IMR-90 (cell line): ENCODE data around the gene ARHGEF4. TPM values are rescaled to one million over a fixed set of nuclear protein-coding genes. Genes with fewer than 3 reads are reported as not detected.
A peak's percentile ranks its signal among the peaks of the same experiment; 100 is the strongest.

Experiments
- ATAC-seq: fragments of 200-7000 bp; cut with Tn5 transposase; 2 replicates; pipeline ENCODE4 v1.9.1; 2020; ENCODE audit warnings: low read depth, mild to moderate bottlenecking, moderate library complexity
- BruUV-seq: library from RNA; stranded (reverse); fragments of 400-500 nt; replicated peaks from 2 replicates; lab custom pipeline; 2021; lab: Mats Ljungman, UMichigan
- CTCF ChIA-PET: fragments of 300-600 bp; formaldehyde crosslinking; extraction: SDS; loops from one replicate; lab custom pipeline; 2021; ENCODE audit warnings: antibody characterized with exemption; lab: Yijun Ruan, JAX
- POLR2A ChIA-PET: fragments of 300-600 bp; sonication (Branson Sonifier 250); formaldehyde crosslinking; loops from one replicate; lab custom pipeline; 2022; ENCODE audit warnings: antibody characterized with exemption; ENCODE audit not compliant: unreplicated experiment; lab: Charles Lee
- DNase-seq: peaks from one replicate; pipeline ENCODE4 v3.0.0; 2013
- H2AFZ ChIP-seq: replicated peaks from 2 replicates; pipeline ENCODE3; 2013; ENCODE audit warnings: low read length, mild to moderate bottlenecking; ENCODE audit not compliant: poor library complexity
- H2AK5ac ChIP-seq: 2 replicates; pipeline ENCODE4 v1.6.1; 2013; ENCODE audit warnings: low read depth, low read length, inconsistent platforms
- H2AK9ac ChIP-seq: replicated peaks from 2 replicates; pipeline ENCODE3; 2013; ENCODE audit warnings: mild to moderate bottlenecking, low read depth, low read length, moderate library complexity; ENCODE audit not compliant: poor library complexity
- H2BK120ac ChIP-seq: 2 replicates; pipeline ENCODE4 v1.6.1; 2013; ENCODE audit warnings: low read depth, low read length, inconsistent platforms
- H2BK15ac ChIP-seq: 3 replicates; pipeline ENCODE4 v1.6.1; 2013; ENCODE audit warnings: low read depth, low read length, inconsistent platforms
- H2BK20ac ChIP-seq: 2 replicates; pipeline ENCODE4 v1.6.1; 2013; ENCODE audit warnings: low read depth, mild to moderate bottlenecking, inconsistent platforms, low read length, moderate library complexity
- H2BK5ac ChIP-seq: 2 replicates; pipeline ENCODE4 v1.6.1; 2013; ENCODE audit warnings: mild to moderate bottlenecking, low read depth, low read length, inconsistent platforms; ENCODE audit not compliant: poor library complexity, severe bottlenecking
- H3K14ac ChIP-seq: replicated peaks from 2 replicates; pipeline ENCODE4 v1.6.1; 2013; ENCODE audit warnings: low read depth, low read length, inconsistent platforms
- H3K18ac ChIP-seq: 2 replicates; pipeline ENCODE4 v1.6.1; 2013; ENCODE audit warnings: low read depth, low read length, control low read depth
- H3K23ac ChIP-seq: 2 replicates; pipeline ENCODE4 v1.6.1; 2013; ENCODE audit warnings: low read depth, low read length, inconsistent platforms
- H3K27ac ChIP-seq: 2 replicates; pipeline ENCODE4 v1.5.1; 2013; ENCODE audit warnings: mild to moderate bottlenecking, control low read depth, low read length; ENCODE audit not compliant: insufficient read depth
- H3K27me3 ChIP-seq: 2 replicates; pipeline ENCODE4 v1.6.1; 2013; ENCODE audit warnings: low read length; ENCODE audit not compliant: control insufficient read depth, insufficient read depth
- H3K36me3 ChIP-seq: 2 replicates; pipeline ENCODE4 v1.6.1; 2013; ENCODE audit warnings: low read length, mixed read lengths; ENCODE audit not compliant: control insufficient read depth, insufficient read depth
- H3K4ac ChIP-seq: 2 replicates; pipeline ENCODE4 v1.6.1; 2013; ENCODE audit warnings: low read depth, low read length, inconsistent platforms
- H3K4me1 ChIP-seq: 2 replicates; pipeline ENCODE4 v1.6.1; 2013; ENCODE audit warnings: low read length, mixed read lengths; ENCODE audit not compliant: control insufficient read depth, insufficient read depth
- H3K4me2 ChIP-seq: 2 replicates; pipeline ENCODE4 v1.6.1; 2013; ENCODE audit warnings: low read depth, mild to moderate bottlenecking, control low read depth, low read length, moderate library complexity
- H3K4me3 ChIP-seq: 2 replicates; pipeline ENCODE4 v1.5.1; 2013; ENCODE audit warnings: low read depth, mild to moderate bottlenecking, control low read depth, low read length, moderate library complexity; ENCODE audit not compliant: insufficient read depth
- H3K56ac ChIP-seq: 2 replicates; pipeline ENCODE4 v1.6.1; 2013; ENCODE audit warnings: low read length, inconsistent platforms; ENCODE audit not compliant: insufficient read depth; ENCODE audit errors: extremely low read depth
- H3K79me1 ChIP-seq, 2 experiments: 2 replicates each; pipeline ENCODE4 v1.6.1; 2013; ENCODE audit warnings: low read length in 2 of 2, inconsistent platforms in 1 of 2, low read depth in 1 of 2
- H3K9ac ChIP-seq: 2 replicates; pipeline ENCODE4 v1.6.1; 2013; ENCODE audit warnings: low read depth, low read length, control low read depth
- H3K9me1 ChIP-seq: 2 replicates; pipeline ENCODE4 v1.6.1; 2013; ENCODE audit warnings: low read length, inconsistent platforms; ENCODE audit not compliant: insufficient read depth
- H3K9me3 ChIP-seq: 2 replicates; pipeline ENCODE4 v1.6.1; 2013; ENCODE audit warnings: low read length; ENCODE audit not compliant: control insufficient read depth, insufficient read depth
- H4K20me1 ChIP-seq: 2 replicates; pipeline ENCODE4 v1.6.1; 2013; ENCODE audit warnings: low read length, inconsistent platforms; ENCODE audit not compliant: insufficient read depth
- H4K5ac ChIP-seq: 2 replicates; pipeline ENCODE4 v1.6.1; 2013; ENCODE audit warnings: mild to moderate bottlenecking, low read depth, low read length, control low read depth
- H4K8ac ChIP-seq, 2 experiments: 2 replicates each; pipeline ENCODE4 v1.6.1; 2013; ENCODE audit warnings: low read depth in 2 of 2, low read length in 2 of 2, control low read depth in 1 of 2, inconsistent platforms in 1 of 2
- H4K91ac ChIP-seq: 2 replicates; pipeline ENCODE4 v1.6.1; 2013; ENCODE audit warnings: low read depth, low read length, inconsistent platforms; ENCODE audit not compliant: insufficient read depth
- CHD1 ChIP-seq: IDR thresholded peaks from 2 replicates; pipeline ENCODE4 v1.6.1; 2012; ENCODE audit warnings: low read depth, low read length, improper control_type of control experiment
- FOS ChIP-seq: fragments of 150-350 bp; IDR thresholded peaks from 2 replicates; pipeline ENCODE4 v1.6.1; 2016; ENCODE audit warnings: low read depth, low read length
- MAZ ChIP-seq: IDR thresholded peaks from 2 replicates; pipeline ENCODE4 v1.6.1; 2012; ENCODE audit warnings: low read depth, mild to moderate bottlenecking, low read length, improper control_type of control experiment, moderate library complexity, borderline replicate concordance
- MXI1 ChIP-seq: IDR thresholded peaks from 2 replicates; pipeline ENCODE4 v1.6.1; 2012; ENCODE audit warnings: low read depth, mild to moderate bottlenecking, low read length, moderate library complexity, borderline replicate concordance
- POLR2A ChIP-seq: IDR thresholded peaks from 2 replicates; pipeline ENCODE4 v1.6.1; 2012; ENCODE audit warnings: mild to moderate bottlenecking, low read depth, low read length
- RAD21 ChIP-seq: IDR thresholded peaks from 2 replicates; pipeline ENCODE4 v1.6.1; 2012; ENCODE audit warnings: low read length, improper control_type of control experiment
- RCOR1 ChIP-seq: IDR thresholded peaks from 2 replicates; pipeline ENCODE4 v1.6.1; 2012; ENCODE audit warnings: mild to moderate bottlenecking, low read length, improper control_type of control experiment; ENCODE audit not compliant: insufficient replicate concordance
- RFX5 ChIP-seq: IDR thresholded peaks from 2 replicates; pipeline ENCODE4 v1.8.0; 2012; ENCODE audit warnings: low read depth, mild to moderate bottlenecking, low read length, moderate library complexity
- USF2 ChIP-seq: fragments of 150-350 bp; IDR thresholded peaks from 2 replicates; pipeline ENCODE4 v1.6.1; 2017; ENCODE audit warnings: mild to moderate bottlenecking, antibody characterized with exemption, low read length, low read depth
- WGBS, 2 experiments: methylation state at CpG; one replicate each; pipeline versions ENCODE4 v1.1.5 to v1.1.7; 2013; ENCODE audit warnings: missing lambda C conversion rate in 2 of 2; ENCODE audit not compliant: insufficient read length in 1 of 2; ENCODE audit errors: extremely low coverage in 2 of 2; 5-methylcytosine and 5-hydroxymethylcytosine counted together
- dilution Hi-C: fragments of 300-500 bp; cut with HindIII; formaldehyde crosslinking; loops from one replicate; pipeline ENCODE4 v1.14.3; 2018; ENCODE audit warnings: low sequenced_read_pairs; ENCODE audit not compliant: unreplicated experiment
- in situ Hi-C: fragments of 300-500 bp; cut with MboI; formaldehyde crosslinking; loops from 3 replicates; pipeline ENCODE4 v1.14.3; 2019; ENCODE audit warnings: low sequenced_read_pairs, inconsistent platforms, mixed read lengths
- intact Hi-C: fragments of 100-400 bp; cut with micrococcal nuclease; formaldehyde crosslinking; loops from 2 replicates; pipeline ENCODE4 v1.10.0; 2022
- polyA plus RNA-seq, 3 experiments: library from polyadenylated mRNA; depleted of rRNA; stranded (reverse); fragments of >200 nt; gene quantifications; 2 replicates each; pipeline ENCODE4 v1.2.3, GENCODE V29; 2012; ENCODE audit warnings: low replicate concordance in 1 of 3
- total RNA-seq: library from RNA; depleted of rRNA; stranded (reverse); fragments of >200 nt; gene quantifications from 2 replicates; pipeline ENCODE4 v1.2.3, GENCODE V29; 2012
- TF ChIP-seq, protein P1 (sequence below): fragments of 150-350 bp; IDR thresholded peaks from 2 replicates; pipeline ENCODE4 v1.6.1; 2016; ENCODE audit warnings: low read depth, mild to moderate bottlenecking, low read length, moderate library complexity, borderline replicate concordance
- TF ChIP-seq, protein P2 (sequence below): conservative IDR thresholded peaks from 2 replicates; pipeline ENCODE4 v1.5.1; 2012; ENCODE audit warnings: mild to moderate bottlenecking, low read depth, low read length, improper control_type of control experiment

Gene ARHGEF4
- total and polyA plus RNA-seq, 2 of the 4 experiments (the other 2 are of a cell fraction), result 2.7 to 5.0 TPM

DNA sequence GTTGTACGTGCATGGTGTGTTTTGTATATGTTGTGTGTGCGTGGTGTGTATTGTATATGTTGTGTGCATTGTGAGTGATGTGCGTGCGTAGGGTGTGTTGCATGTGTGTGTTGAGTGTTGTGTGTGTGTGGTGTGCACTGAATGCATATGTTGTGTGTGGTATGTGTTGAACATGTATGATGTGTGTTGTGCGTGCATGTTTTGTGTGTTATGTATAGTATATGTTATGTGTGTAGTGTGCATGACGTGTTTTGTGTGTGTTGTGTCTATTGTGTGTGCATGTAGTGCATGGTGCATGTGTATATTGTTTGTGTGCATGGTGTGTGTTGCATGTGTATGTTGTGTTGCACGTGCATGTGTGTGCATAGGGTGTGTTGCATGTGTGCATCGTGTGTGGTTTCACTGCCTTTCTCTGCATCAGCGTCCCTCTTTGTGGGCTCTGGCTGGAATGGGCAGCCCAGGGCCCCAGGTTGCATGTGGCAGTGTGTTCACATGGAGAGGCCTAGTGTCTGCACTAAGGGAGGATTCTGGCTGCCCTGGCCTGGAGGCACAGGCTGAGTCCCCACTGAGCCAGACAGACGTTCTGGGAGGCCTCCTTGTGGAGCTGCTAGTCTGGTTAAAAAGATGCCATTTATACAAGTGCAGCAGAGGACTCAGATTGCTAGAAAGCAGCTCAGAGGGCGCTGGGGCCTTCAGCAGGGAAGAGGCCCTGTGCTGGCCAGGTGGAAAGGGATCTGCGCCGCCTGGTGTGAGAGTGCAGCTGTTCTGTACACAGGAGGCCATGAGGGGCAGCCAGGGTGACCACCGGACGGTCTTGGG lies 149.3 kb downstream of the ARHGEF4 start:
- ChIA-PET CTCF (no interaction called here), POLR2A (no interaction called here)
- H3K79me1 ChIP-seq, result no peaks in the 10 kb centered on the region
- peak overlapping the region; percentile 33 for H2AFZ ChIP-seq
- H3K27ac ChIP-seq, result no peak overlapping the region
- no peaks in the 10 kb centered on the region for H3K9me1 ChIP-seq
- no peak overlapping the region for H3K56ac ChIP-seq
- H3K4me1 ChIP-seq, result no peaks in the 10 kb centered on the region
- no peak overlapping the region for H2BK120ac ChIP-seq
- 74 to 100% methylated on average over 1 to 6 of the region's 15 CpGs for WGBS, 2 experiments
- H2BK20ac ChIP-seq, result no peak overlapping the region
- no TSS peak for BruUV-seq
- H4K8ac ChIP-seq, result no peak overlapping the region
- H3K18ac ChIP-seq, result no peak overlapping the region
- H3K36me3 ChIP-seq, result no peaks in the 10 kb centered on the region
- H2BK5ac ChIP-seq, result peak overlapping the region; percentile 50
- no peak overlapping the region for H3K9ac ChIP-seq
- H3K14ac ChIP-seq, result no peak overlapping the region
- H3K4ac ChIP-seq, result no peak overlapping the region
- H2AK9ac ChIP-seq, result peak overlapping the region; percentile 24
- H4K20me1 ChIP-seq, result no peaks in the 10 kb centered on the region
- no peaks in the 10 kb centered on the region for H3K9me3 ChIP-seq
- H3K27me3 ChIP-seq, result no peaks in the 10 kb centered on the region
- dilution Hi-C loops, result no loop called here
- H3K23ac ChIP-seq, result no peak overlapping the region
- H3K4me3 ChIP-seq, result no peak overlapping the region
- intact Hi-C loops, result no loop called here
- H2AK5ac ChIP-seq, result no peak overlapping the region
- H2BK15ac ChIP-seq, result no peak overlapping the region
- DNase-seq (no peak), ATAC-seq (no peak)
- H3K4me2 ChIP-seq, result no peak overlapping the region
- no peak for TF ChIP-seq RAD21
- TF ChIP-seq USF2, result no peak
- TF ChIP-seq POLR2A, result no peak
- no peak for TF ChIP-seq MAZ
- TF ChIP-seq, protein P1, sequence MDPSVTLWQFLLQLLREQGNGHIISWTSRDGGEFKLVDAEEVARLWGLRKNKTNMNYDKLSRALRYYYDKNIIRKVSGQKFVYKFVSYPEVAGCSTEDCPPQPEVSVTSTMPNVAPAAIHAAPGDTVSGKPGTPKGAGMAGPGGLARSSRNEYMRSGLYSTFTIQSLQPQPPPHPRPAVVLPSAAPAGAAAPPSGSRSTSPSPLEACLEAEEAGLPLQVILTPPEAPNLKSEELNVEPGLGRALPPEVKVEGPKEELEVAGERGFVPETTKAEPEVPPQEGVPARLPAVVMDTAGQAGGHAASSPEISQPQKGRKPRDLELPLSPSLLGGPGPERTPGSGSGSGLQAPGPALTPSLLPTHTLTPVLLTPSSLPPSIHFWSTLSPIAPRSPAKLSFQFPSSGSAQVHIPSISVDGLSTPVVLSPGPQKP, result no peak
- no peak for TF ChIP-seq FOS
- TF ChIP-seq, protein P2, sequence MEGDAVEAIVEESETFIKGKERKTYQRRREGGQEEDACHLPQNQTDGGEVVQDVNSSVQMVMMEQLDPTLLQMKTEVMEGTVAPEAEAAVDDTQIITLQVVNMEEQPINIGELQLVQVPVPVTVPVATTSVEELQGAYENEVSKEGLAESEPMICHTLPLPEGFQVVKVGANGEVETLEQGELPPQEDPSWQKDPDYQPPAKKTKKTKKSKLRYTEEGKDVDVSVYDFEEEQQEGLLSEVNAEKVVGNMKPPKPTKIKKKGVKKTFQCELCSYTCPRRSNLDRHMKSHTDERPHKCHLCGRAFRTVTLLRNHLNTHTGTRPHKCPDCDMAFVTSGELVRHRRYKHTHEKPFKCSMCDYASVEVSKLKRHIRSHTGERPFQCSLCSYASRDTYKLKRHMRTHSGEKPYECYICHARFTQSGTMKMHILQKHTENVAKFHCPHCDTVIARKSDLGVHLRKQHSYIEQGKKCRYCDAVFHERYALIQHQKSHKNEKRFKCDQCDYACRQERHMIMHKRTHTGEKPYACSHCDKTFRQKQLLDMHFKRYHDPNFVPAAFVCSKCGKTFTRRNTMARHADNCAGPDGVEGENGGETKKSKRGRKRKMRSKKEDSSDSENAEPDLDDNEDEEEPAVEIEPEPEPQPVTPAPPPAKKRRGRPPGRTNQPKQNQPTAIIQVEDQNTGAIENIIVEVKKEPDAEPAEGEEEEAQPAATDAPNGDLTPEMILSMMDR, result no peak
- TF ChIP-seq RCOR1, result no peak
- TF ChIP-seq CHD1, result no peak
- no peak for TF ChIP-seq MXI1
- TF ChIP-seq RFX5, result no peak
- H4K91ac ChIP-seq, result no peak overlapping the region
- in situ Hi-C loops, result no loop called here
- no peak overlapping the region for H4K5ac ChIP-seq
